Glutamatergic neuron (in vitro differentiated cells): Measurements from ENCODE around the gene GALNT8. TPM values are rescaled to one million over a fixed set of nuclear protein-coding genes. Genes with fewer than 3 reads are reported as not detected.

Experiments used
- DNase-seq: peaks from one replicate; pipeline ENCODE4 v3.0.0; 2022
- H3K27ac Mint-ChIP-seq: one replicate; pipeline ENCODE4 v1.8.0; 2020; ENCODE audit warnings: mild to moderate bottlenecking, mixed read lengths, inconsistent platforms; ENCODE audit not compliant: unreplicated experiment
- H3K27me3 Mint-ChIP-seq: one replicate; pipeline ENCODE4 v1.8.0; 2020; ENCODE audit warnings: mild to moderate bottlenecking, moderate library complexity, mixed read lengths, inconsistent platforms; ENCODE audit not compliant: unreplicated experiment
- H3K36me3 Mint-ChIP-seq: one replicate; pipeline ENCODE4 v1.8.0; 2020; ENCODE audit warnings: mild to moderate bottlenecking, mixed read lengths, inconsistent platforms; ENCODE audit not compliant: unreplicated experiment
- H3K4me1 Mint-ChIP-seq: one replicate; pipeline ENCODE4 v1.8.0; 2020; ENCODE audit warnings: mild to moderate bottlenecking, low read depth, mixed read lengths, inconsistent platforms; ENCODE audit not compliant: unreplicated experiment
- H3K4me3 Mint-ChIP-seq: one replicate; pipeline ENCODE4 v1.8.0; 2020; ENCODE audit warnings: mild to moderate bottlenecking, mixed read lengths, inconsistent platforms; ENCODE audit not compliant: unreplicated experiment
- H3K9me3 Mint-ChIP-seq: one replicate; pipeline ENCODE4 v1.8.0; 2020; ENCODE audit warnings: mild to moderate bottlenecking, moderate library complexity, mixed read lengths, inconsistent platforms; ENCODE audit not compliant: unreplicated experiment
- CTCF ChIP-seq: fragments of 200-600 bp; sonication (generic); IDR thresholded peaks from one replicate; pipeline ENCODE4 v1.5.0; 2021; ENCODE audit not compliant: partially characterized antibody, unreplicated experiment
- total RNA-seq: library from RNA; stranded (reverse); fragmentation: NEBNext Ultra II Directional; extraction: Animal tissue kit (Norgen Biotek cat#: 25700); gene quantifications from one replicate; pipeline ENCODE4 v1.2.1, GENCODE V29; 2021; ENCODE audit not compliant: unreplicated experiment

Gene GALNT8
- total RNA-seq, 1 donor from 2014 or later: 25.3 TPM

GRCh38 chr12:4800555-4800954 lies 80.4 kb downstream of the GALNT8 start:
- no peak for DNase-seq
- Mint-ChIP-seq H3K27ac (no peak overlapping the region), H3K4me3 (no peak overlapping the region), H3K9me3 (peaks cover 4% of the 10 kb centered on the region), H3K4me1 (peaks cover 16% of the 10 kb centered on the region), H3K36me3 (peaks cover 16% of the 10 kb centered on the region), H3K27me3 (peaks cover 3% of the 10 kb centered on the region)
- no peak for TF ChIP-seq CTCF

- no peak for TF ChIP-seq CTCF
- Mint-ChIP-seq H3K9me3 (peaks cover 3% of the 10 kb centered on the region), H3K4me1 (peaks cover 6% of the 10 kb centered on the region), H3K27ac (no peak overlapping the region), H3K4me3 (no peak overlapping the region), H3K36me3 (peaks cover 16% of the 10 kb centered on the region), H3K27me3 (peaks cover 2% of the 10 kb centered on the region)
- DNase-seq: no peak
Measured at GRCh38 chr12:4802841-4803240, 82.6 kb downstream of the GALNT8 start.

- peaks cover 11% of the 10 kb centered on the region for H3K27me3 Mint-ChIP-seq
- H3K27ac Mint-ChIP-seq: no peak overlapping the region
- peaks cover 17% of the 10 kb centered on the region for H3K4me1 Mint-ChIP-seq
- H3K4me3 Mint-ChIP-seq: no peak overlapping the region
- no peak for DNase-seq
- H3K9me3 Mint-ChIP-seq: peaks cover 9% of the 10 kb centered on the region
- peaks cover 18% of the 10 kb centered on the region for H3K36me3 Mint-ChIP-seq
- no peak for TF ChIP-seq CTCF
Measured at GRCh38 chr12:4806439-4807115, 86.4 kb downstream of the GALNT8 start.

- no peak for DNase-seq
- Mint-ChIP-seq H3K27ac (no peak overlapping the region), H3K4me3 (no peak overlapping the region), H3K4me1 (peaks cover 20% of the 10 kb centered on the region), H3K36me3 (peaks cover 21% of the 10 kb centered on the region), H3K9me3 (peaks cover 11% of the 10 kb centered on the region), H3K27me3 (peaks cover 14% of the 10 kb centered on the region)
- TF ChIP-seq CTCF: no peak
Measured at GRCh38 chr12:4807116-4807783, 87.0 kb downstream of the GALNT8 start.

- Mint-ChIP-seq H3K27ac (no peak overlapping the region), H3K9me3 (peaks cover 12% of the 10 kb centered on the region), H3K4me1 (peaks cover 20% of the 10 kb centered on the region), H3K27me3 (peaks cover 15% of the 10 kb centered on the region), H3K36me3 (peaks cover 21% of the 10 kb centered on the region), H3K4me3 (peak overlapping the region; percentile 28)
- DNase-seq: no peak
- TF ChIP-seq CTCF: no peak
Measured at GRCh38 chr12:4807813-4808212, 87.6 kb downstream of the GALNT8 start.
